Measurements from ENCODE around the gene COL16A1. TPM values are rescaled to one million over a fixed set of nuclear protein-coding genes. Genes with fewer than 3 reads are reported as not detected.
"Not testable (repeated sequence)": the region's sequence is repeated elsewhere in the genome, so short reads cannot be mapped to it uniquely, and the experiment has no call there.

Gene COL16A1
- total RNA-seq, 1 donor from 2014 or later: 0.22 TPM

GRCh38 chr1:31707711-31708110 lies 3.9 kb upstream of the COL16A1 start:
- H3K27ac ChIP-seq: no peak overlapping the region
- H2AFZ ChIP-seq (replicated peaks): no peak overlapping the region
- Mint-ChIP-seq H3K4me1 (peaks cover 37% of the 10 kb centered on the region), H3K27ac (no peak overlapping the region), H3K27me3 (ENCODE audit: insufficient read depth, low read depth) (peaks cover 13% of the 10 kb centered on the region), H3K36me3 (no peaks in the 10 kb centered on the region), H3K9me3 (no peaks in the 10 kb centered on the region), H3K4me3 (peak overlapping the region; percentile 7)
- peaks cover 23% of the 10 kb centered on the region for H3K4me1 ChIP-seq
- H3K36me3 ChIP-seq: no peaks in the 10 kb centered on the region
- no peak for DNase-seq (ENCODE audit: low spot score)
- peaks cover 19% of the 10 kb centered on the region for H3K27me3 ChIP-seq
- H3F3A ChIP-seq (ENCODE audit: low read depth): peaks cover 5% of the 10 kb centered on the region
- H3K4me3 ChIP-seq: no peak overlapping the region
- no peak overlapping the region for H3K4me2 ChIP-seq
- H4K20me1 ChIP-seq (ENCODE audit: low read depth): no peaks in the 10 kb centered on the region
- no peak for TF ChIP-seq EZH2 (IDR thresholded peaks at IDR 0.05)
- TF ChIP-seq CTCF (IDR thresholded peaks at IDR 0.05): no peak
- no peak for TF ChIP-seq EZH2phosphoT487 (IDR thresholded peaks at IDR 0.05)
- no peak overlapping the region for H3K9ac ChIP-seq
- H3K79me2 ChIP-seq (ENCODE audit: low read depth): no peaks in the 10 kb centered on the region
- no peaks in the 10 kb centered on the region for H3K9me3 ChIP-seq (ENCODE audit: low read depth)

GRCh38 chr1:31707059-31707600 lies 3.3 kb upstream of the COL16A1 start:
- Histone ChIP-seq H3K27me3 (peaks cover 19% of the 10 kb centered on the region), H3K4me1 (peaks cover 19% of the 10 kb centered on the region)
- H3K9me3 Mint-ChIP-seq; H3K4me3 Mint-ChIP-seq; H3K9ac ChIP-seq; H4K20me1 ChIP-seq (ENCODE audit: low read depth); H3K4me3 ChIP-seq; H3K36me3 ChIP-seq; H3K36me3 Mint-ChIP-seq; H3K27ac Mint-ChIP-seq; H3F3A ChIP-seq (ENCODE audit: low read depth); H3K27ac ChIP-seq; H3K9me3 ChIP-seq (ENCODE audit: low read depth); H3K4me2 ChIP-seq; H2AFZ ChIP-seq (replicated peaks); H3K79me2 ChIP-seq (ENCODE audit: low read depth); DNase-seq (ENCODE audit: low spot score): not testable (repeated sequence)
- H3K4me1 Mint-ChIP-seq: peaks cover 32% of the 10 kb centered on the region
- H3K27me3 Mint-ChIP-seq (ENCODE audit: insufficient read depth, low read depth): peaks cover 13% of the 10 kb centered on the region

DNA sequence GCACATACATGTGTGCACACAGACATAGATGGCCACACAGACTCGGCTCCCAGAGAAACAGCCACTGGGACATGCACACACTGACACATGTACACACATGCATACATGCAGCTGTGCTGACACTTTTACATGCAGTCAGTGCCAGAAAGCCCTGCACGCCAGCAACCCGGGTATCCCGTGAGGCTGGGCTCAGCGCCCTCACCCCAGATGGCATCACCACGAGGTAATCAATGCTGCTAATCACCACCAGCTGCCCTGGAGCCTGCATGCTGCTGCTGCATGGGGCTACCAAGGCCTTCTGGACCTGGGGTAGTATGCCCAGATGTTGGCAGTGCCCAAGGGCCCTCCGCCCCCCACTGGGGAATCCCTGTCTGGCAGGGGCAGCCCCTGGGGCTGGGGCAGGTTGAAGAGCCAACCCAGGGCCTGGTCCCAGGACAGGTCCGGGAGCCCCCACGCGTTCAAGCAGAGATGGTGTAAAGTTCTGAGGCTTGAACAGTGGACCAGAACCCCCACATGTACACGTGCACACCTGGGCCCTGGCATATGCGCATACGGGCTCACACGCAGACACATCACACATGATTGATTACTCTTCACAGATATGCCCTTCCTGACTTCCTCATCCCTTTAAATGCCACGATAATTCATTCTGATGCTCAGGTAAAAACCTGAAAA lies 2.7 kb upstream of the COL16A1 start:
- H3K9me3 Mint-ChIP-seq: no peaks in the 10 kb centered on the region
- H3K9me3 ChIP-seq (ENCODE audit: low read depth): no peaks in the 10 kb centered on the region
- H3K36me3 Mint-ChIP-seq: no peaks in the 10 kb centered on the region
- peaks cover 5% of the 10 kb centered on the region for H3F3A ChIP-seq (ENCODE audit: low read depth)
- H3K4me1 Mint-ChIP-seq: peaks cover 29% of the 10 kb centered on the region
- no peak overlapping the region for H3K4me3 ChIP-seq
- H3K79me2 ChIP-seq (ENCODE audit: low read depth): no peaks in the 10 kb centered on the region
- peaks cover 19% of the 10 kb centered on the region for H3K4me1 ChIP-seq
- H3K36me3 ChIP-seq: no peaks in the 10 kb centered on the region
- H3K27ac ChIP-seq: no peak overlapping the region
- no peak overlapping the region for H3K9ac ChIP-seq
- H4K20me1 ChIP-seq (ENCODE audit: low read depth): no peaks in the 10 kb centered on the region
- H3K27ac Mint-ChIP-seq: no peak overlapping the region
- no peak overlapping the region for H3K4me2 ChIP-seq
- H3K27me3 ChIP-seq: peaks cover 19% of the 10 kb centered on the region
- H2AFZ ChIP-seq (replicated peaks): no peak overlapping the region
- peaks cover 13% of the 10 kb centered on the region for H3K27me3 Mint-ChIP-seq (ENCODE audit: insufficient read depth, low read depth)
- DNase-seq (ENCODE audit: low spot score): no peak
- TF ChIP-seq EZH2 (IDR thresholded peaks at IDR 0.05) (no peak), EZH2phosphoT487 (IDR thresholded peaks at IDR 0.05) (no peak), CTCF (IDR thresholded peaks at IDR 0.05) (no peak)
- no peak overlapping the region for H3K4me3 Mint-ChIP-seq
